H9 (cell line): Measurements from ENCODE around the gene GRIK4. TPM values are rescaled to one million over a fixed set of nuclear protein-coding genes. Genes with fewer than 3 reads are reported as not detected.

ENCODE experiments used
- DNase-seq: peaks from one replicate; pipeline ENCODE4 v3.0.0-alpha.2; 2017
- H2AFZ ChIP-seq: one replicate; pipeline ENCODE4 v1.6.1; 2013; ENCODE audit warnings: mild to moderate bottlenecking, low read length, control low read depth, moderate library complexity
- H2AK5ac ChIP-seq: 2 replicates; pipeline ENCODE4 v1.6.1; 2013; ENCODE audit warnings: low read length, control low read depth, mixed read lengths; ENCODE audit not compliant: insufficient read length
- H2BK120ac ChIP-seq: one replicate; pipeline ENCODE4 v1.6.1; 2013; ENCODE audit warnings: low read depth, mild to moderate bottlenecking, low read length, control low read depth, inconsistent platforms; ENCODE audit not compliant: poor library complexity, severe bottlenecking
- H2BK12ac ChIP-seq: 2 replicates; pipeline ENCODE4 v1.6.1; 2013; ENCODE audit warnings: low read length, control low read depth, mixed read lengths, low read depth; ENCODE audit not compliant: insufficient read length
- H2BK15ac ChIP-seq: 2 replicates; pipeline ENCODE4 v1.6.1; 2013; ENCODE audit warnings: low read depth, low read length, control low read depth
- H2BK20ac ChIP-seq: one replicate; pipeline ENCODE4 v1.6.1; 2013; ENCODE audit warnings: low read depth, mild to moderate bottlenecking, low read length, control low read depth, inconsistent platforms; ENCODE audit not compliant: poor library complexity, severe bottlenecking
- H2BK5ac ChIP-seq: 2 replicates; pipeline ENCODE4 v1.6.1; 2013; ENCODE audit warnings: low read length, control low read depth, mixed read lengths; ENCODE audit not compliant: insufficient read length
- H3K14ac ChIP-seq: 2 replicates; pipeline ENCODE4 v1.6.1; 2013; ENCODE audit warnings: low read length, control low read depth; ENCODE audit not compliant: insufficient read depth
- H3K18ac ChIP-seq: 2 replicates; pipeline ENCODE4 v1.6.1; 2013; ENCODE audit warnings: low read depth, mild to moderate bottlenecking, mixed read lengths, low read length, control low read depth; ENCODE audit not compliant: insufficient read length
- H3K23ac ChIP-seq: 2 replicates; pipeline ENCODE4 v1.6.1; 2013; ENCODE audit warnings: low read length, control low read depth, mixed read lengths, low read depth; ENCODE audit not compliant: insufficient read length
- H3K23me2 ChIP-seq: 2 replicates; pipeline ENCODE4 v1.6.1; 2013; ENCODE audit warnings: low read depth, mild to moderate bottlenecking, mixed read lengths, low read length, control low read depth; ENCODE audit not compliant: insufficient read length, poor library complexity, severe bottlenecking
- H3K27ac ChIP-seq: 2 replicates; pipeline ENCODE4 v1.5.1; 2013; ENCODE audit warnings: low read length, control low read depth, mixed read lengths, low read depth; ENCODE audit not compliant: insufficient read length
- H3K27me3 ChIP-seq: 2 replicates; pipeline ENCODE4 v1.6.1; 2013; ENCODE audit warnings: low read length, control low read depth, inconsistent platforms; ENCODE audit not compliant: insufficient read depth
- H3K4ac ChIP-seq: 2 replicates; pipeline ENCODE4 v1.6.1; 2013; ENCODE audit warnings: low read depth, mild to moderate bottlenecking, control low read depth, inconsistent platforms, low read length, moderate library complexity
- H3K4me1 ChIP-seq: 2 replicates; pipeline ENCODE4 v1.6.1; 2013; ENCODE audit warnings: low read length, control low read depth, inconsistent platforms; ENCODE audit not compliant: insufficient read depth
- H3K4me2 ChIP-seq: 2 replicates; pipeline ENCODE4 v1.6.1; 2013; ENCODE audit warnings: low read length, control low read depth, mixed read lengths; ENCODE audit not compliant: insufficient read length, insufficient read depth
- H3K56ac ChIP-seq: 2 replicates; pipeline ENCODE4 v1.6.1; 2013; ENCODE audit warnings: low read depth, mild to moderate bottlenecking, mixed read lengths, low read length, control low read depth; ENCODE audit not compliant: insufficient read length
- H3K79me1 ChIP-seq: 2 replicates; pipeline ENCODE4 v1.6.1; 2013; ENCODE audit warnings: low read depth, mild to moderate bottlenecking, moderate library complexity, low read length, control low read depth, inconsistent platforms; ENCODE audit not compliant: insufficient read depth, poor library complexity, severe bottlenecking
- H3K79me2 ChIP-seq: 2 replicates; pipeline ENCODE4 v1.6.1; 2013; ENCODE audit warnings: low read length, control low read depth, inconsistent platforms; ENCODE audit not compliant: insufficient read depth
- H3K9ac ChIP-seq: 2 replicates; pipeline ENCODE4 v1.6.1; 2013; ENCODE audit warnings: low read length, control low read depth, mixed read lengths; ENCODE audit not compliant: insufficient read length; ENCODE audit errors: extremely low read depth
- H3K9me3 ChIP-seq: one replicate; pipeline ENCODE4 v1.6.1; 2013; ENCODE audit warnings: low read depth, low read length, inconsistent platforms; ENCODE audit not compliant: control insufficient read depth
- H3T11ph ChIP-seq: one replicate; pipeline ENCODE4 v1.6.1; 2013; ENCODE audit warnings: mild to moderate bottlenecking, low read length, control low read depth, inconsistent platforms
- H4K20me1 ChIP-seq: one replicate; pipeline ENCODE4 v1.6.1; 2013; ENCODE audit not compliant: control insufficient read depth, insufficient read length, insufficient read depth
- H4K5ac ChIP-seq: 2 replicates; pipeline ENCODE4 v1.6.1; 2013; ENCODE audit warnings: low read depth, mild to moderate bottlenecking, mixed read lengths, low read length, control low read depth; ENCODE audit not compliant: insufficient read length
- H4K8ac ChIP-seq: replicated peaks from 2 replicates; pipeline ENCODE4 v1.6.1; 2013; ENCODE audit warnings: low read length, control low read depth, mixed read lengths, low read depth; ENCODE audit not compliant: insufficient read length
- H4K91ac ChIP-seq: 2 replicates; pipeline ENCODE4 v1.6.1; 2013; ENCODE audit warnings: low read depth, mild to moderate bottlenecking, moderate library complexity, mixed read lengths, low read length, control low read depth; ENCODE audit not compliant: insufficient read length
- H3K27ac Mint-ChIP-seq, 3 experiments: 2 replicates in 2 of 3; 3 replicates in 1 of 3; pipeline ENCODE4 v1.8.0; 2020 to 2021; ENCODE audit warnings: mixed read lengths in 3 of 3, mild to moderate bottlenecking in 1 of 3, moderate library complexity in 1 of 3
- H3K27me3 Mint-ChIP-seq: 2 replicates; pipeline ENCODE4 v1.8.0; 2021; ENCODE audit warnings: low read depth, mild to moderate bottlenecking, moderate library complexity, mixed read lengths
- H3K36me3 Mint-ChIP-seq, 3 experiments: 2 replicates in 2 of 3; 3 replicates in 1 of 3; pipeline ENCODE4 v1.8.0; 2020 to 2021; ENCODE audit warnings: low read depth in 3 of 3, mixed read lengths in 3 of 3; ENCODE audit not compliant: insufficient read depth in 1 of 3
- H3K4me1 Mint-ChIP-seq, 2 experiments: 2 replicates each; pipeline ENCODE4 v1.8.0; 2020; ENCODE audit warnings: mixed read lengths in 2 of 2
- H3K4me3 Mint-ChIP-seq, 2 experiments: 2 replicates in 1 of 2; 3 replicates in 1 of 2; pipeline ENCODE4 v1.8.0; 2020 to 2021; ENCODE audit warnings: mild to moderate bottlenecking in 2 of 2, mixed read lengths in 2 of 2, moderate library complexity in 1 of 2
- H3K9me3 Mint-ChIP-seq, 2 experiments: 2 replicates in 1 of 2; 3 replicates in 1 of 2; pipeline ENCODE4 v1.8.0; 2020; ENCODE audit warnings: mild to moderate bottlenecking in 2 of 2, mixed read lengths in 2 of 2, moderate library complexity in 1 of 2
- CTCF ChIP-seq: fragments of 200-600 bp; sonication (generic); conservative IDR thresholded peaks from 3 replicates; pipeline ENCODE4 v1.8.0; 2021; ENCODE audit warnings: antibody characterized with exemption, mild to moderate bottlenecking
- WGBS: extraction: QIAGEN DNeasy Blood & Tissue Kit; methylation state at CpG from one replicate; pipeline ENCODE4 v1.1.7; 2013; ENCODE audit warnings: missing lambda C conversion rate, low lambda C conversion rate, mixed read lengths; ENCODE audit not compliant: insufficient read length; ENCODE audit errors: extremely low coverage; 5-methylcytosine and 5-hydroxymethylcytosine counted together
- total RNA-seq: library from RNA; stranded (reverse); gene quantifications from 2 replicates; pipeline ENCODE4 v1.2.1, GENCODE V29; 2021

The GRIK4 gene
- total RNA-seq, 1 experiment from 2014 or later = 2.3 TPM

- Mint-ChIP-seq H3K4me3 (no peak overlapping the region), H3K4me1 (peaks cover 58 to 76% of the 10 kb centered on the region in 2 experiments), H3K27ac (no peak overlapping the region; a peak in 1 of 7 replicates), H3K27me3 (peaks cover 12% of the 10 kb centered on the region), H3K36me3 (no peaks in the 10 kb centered on the region), H3K9me3 (no peaks in the 10 kb centered on the region; a peak in 1 of 5 replicates)
- Histone ChIP-seq H3K9me3 (no peaks in the 10 kb centered on the region), H3K4me1 (peaks cover 8% of the 10 kb centered on the region; the same call in 1 of the 2 replicates), H2AFZ (no peak overlapping the region), H3K4ac (no peak overlapping the region), H2BK120ac (no peak overlapping the region), H3K23me2 (no peaks in the 10 kb centered on the region), H4K5ac (no peak overlapping the region), H4K20me1 (no peaks in the 10 kb centered on the region), H3K79me2 (no peaks in the 10 kb centered on the region), H3K27ac (no peak overlapping the region), H3T11ph (no peak overlapping the region), H2BK20ac (no peak overlapping the region), H3K27me3 (no peaks in the 10 kb centered on the region), H3K14ac (no peak overlapping the region), H3K9ac (no peak overlapping the region), H2AK5ac (no peak overlapping the region), H4K91ac (no peak overlapping the region), H3K23ac (no peak overlapping the region), H2BK15ac (no peak overlapping the region), H3K56ac (no peak overlapping the region), H2BK5ac (no peak overlapping the region), H3K79me1 (no peaks in the 10 kb centered on the region), H4K8ac (no peak overlapping the region), H3K18ac (no peak overlapping the region), H2BK12ac (no peak overlapping the region), H3K4me2 (no peak overlapping the region)
- no CpG with 5 or more reads among the region's 7 CpGs for WGBS
- no peak for TF ChIP-seq CTCF
- no peak for DNase-seq
These were observed 39.6 kb downstream of the GRIK4 start for GRCh38 chr11:120551191-120551590.
